ENCODE measurements around the gene KRTAP12-4. TPM values are rescaled to one million over a fixed set of nuclear protein-coding genes. Genes with fewer than 3 reads are reported as not detected.
"Not testable (repeated sequence)": the region's sequence is repeated elsewhere in the genome, so short reads cannot be mapped to it uniquely, and the experiment has no call there.

Gene KRTAP12-4
- total RNA-seq, 6 experiments from 2014 or later = not detected

DNA sequence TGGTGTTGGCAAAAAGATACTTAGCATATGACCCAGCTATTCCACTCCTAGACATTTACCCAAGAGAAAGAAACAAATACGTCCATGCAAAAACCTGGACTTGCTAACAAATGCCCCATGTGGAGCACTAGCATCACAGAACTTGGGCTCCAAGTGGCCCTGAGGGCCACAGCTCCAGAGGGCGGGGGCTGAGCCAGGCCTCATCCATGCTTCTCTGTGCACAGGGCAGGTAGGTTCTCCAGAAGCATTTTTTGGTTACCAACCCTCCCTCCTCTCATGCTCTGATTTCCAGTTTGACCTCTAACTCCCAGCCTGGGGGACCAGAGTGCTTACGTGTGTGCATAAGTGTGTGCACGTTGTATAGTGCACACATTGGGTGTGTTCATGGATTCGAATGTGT lies 10.2 kb upstream of the KRTAP12-4 start:
- Mint-ChIP-seq H3K27ac (no peak overlapping the region), H3K36me3 (ENCODE audit: low read depth) (no peaks in the 10 kb centered on the region), H3K4me3 (no peak overlapping the region), H3K9me3 (peaks cover 17% of the 10 kb centered on the region; the same call in 1 of the 2 replicates), H3K4me1 (ENCODE audit: low read depth) (no peaks in the 10 kb centered on the region), H3K27me3 (ENCODE audit: insufficient read depth) (no peaks in the 10 kb centered on the region; the same call in 1 of the 2 replicates)
- TF ChIP-seq, protein P1, sequence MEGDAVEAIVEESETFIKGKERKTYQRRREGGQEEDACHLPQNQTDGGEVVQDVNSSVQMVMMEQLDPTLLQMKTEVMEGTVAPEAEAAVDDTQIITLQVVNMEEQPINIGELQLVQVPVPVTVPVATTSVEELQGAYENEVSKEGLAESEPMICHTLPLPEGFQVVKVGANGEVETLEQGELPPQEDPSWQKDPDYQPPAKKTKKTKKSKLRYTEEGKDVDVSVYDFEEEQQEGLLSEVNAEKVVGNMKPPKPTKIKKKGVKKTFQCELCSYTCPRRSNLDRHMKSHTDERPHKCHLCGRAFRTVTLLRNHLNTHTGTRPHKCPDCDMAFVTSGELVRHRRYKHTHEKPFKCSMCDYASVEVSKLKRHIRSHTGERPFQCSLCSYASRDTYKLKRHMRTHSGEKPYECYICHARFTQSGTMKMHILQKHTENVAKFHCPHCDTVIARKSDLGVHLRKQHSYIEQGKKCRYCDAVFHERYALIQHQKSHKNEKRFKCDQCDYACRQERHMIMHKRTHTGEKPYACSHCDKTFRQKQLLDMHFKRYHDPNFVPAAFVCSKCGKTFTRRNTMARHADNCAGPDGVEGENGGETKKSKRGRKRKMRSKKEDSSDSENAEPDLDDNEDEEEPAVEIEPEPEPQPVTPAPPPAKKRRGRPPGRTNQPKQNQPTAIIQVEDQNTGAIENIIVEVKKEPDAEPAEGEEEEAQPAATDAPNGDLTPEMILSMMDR (IDR thresholded peaks at IDR 0.05) = no peak
- no peak for DNase-seq

DNA sequence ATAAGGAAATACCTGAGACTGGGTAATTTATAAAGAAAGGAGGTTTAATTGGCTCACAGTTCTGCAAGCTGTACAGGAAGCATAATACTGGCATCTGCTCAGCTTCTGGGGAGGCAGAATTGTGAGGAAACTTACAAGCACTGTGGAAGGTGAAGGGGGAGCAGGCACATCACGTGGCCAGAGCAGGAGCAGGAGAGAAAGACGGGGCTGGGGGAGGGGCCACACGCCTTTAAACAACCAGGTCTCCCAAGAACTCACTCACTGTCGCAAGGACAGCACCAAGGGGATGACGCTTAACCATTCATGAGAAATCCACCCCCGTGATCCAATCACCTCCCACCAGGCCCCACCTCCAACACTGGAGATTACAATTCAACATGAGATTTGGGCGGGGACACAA lies 7.1 kb upstream of the KRTAP12-4 start:
- not testable (repeated sequence) for H3K4me3 Mint-ChIP-seq; H3K27ac Mint-ChIP-seq; H3K36me3 Mint-ChIP-seq (ENCODE audit: low read depth); H3K27me3 Mint-ChIP-seq (ENCODE audit: insufficient read depth); H3K4me1 Mint-ChIP-seq (ENCODE audit: low read depth); DNase-seq
- H3K9me3 Mint-ChIP-seq = peaks cover 24% of the 10 kb centered on the region; the same call in 1 of the 2 replicates

DNA sequence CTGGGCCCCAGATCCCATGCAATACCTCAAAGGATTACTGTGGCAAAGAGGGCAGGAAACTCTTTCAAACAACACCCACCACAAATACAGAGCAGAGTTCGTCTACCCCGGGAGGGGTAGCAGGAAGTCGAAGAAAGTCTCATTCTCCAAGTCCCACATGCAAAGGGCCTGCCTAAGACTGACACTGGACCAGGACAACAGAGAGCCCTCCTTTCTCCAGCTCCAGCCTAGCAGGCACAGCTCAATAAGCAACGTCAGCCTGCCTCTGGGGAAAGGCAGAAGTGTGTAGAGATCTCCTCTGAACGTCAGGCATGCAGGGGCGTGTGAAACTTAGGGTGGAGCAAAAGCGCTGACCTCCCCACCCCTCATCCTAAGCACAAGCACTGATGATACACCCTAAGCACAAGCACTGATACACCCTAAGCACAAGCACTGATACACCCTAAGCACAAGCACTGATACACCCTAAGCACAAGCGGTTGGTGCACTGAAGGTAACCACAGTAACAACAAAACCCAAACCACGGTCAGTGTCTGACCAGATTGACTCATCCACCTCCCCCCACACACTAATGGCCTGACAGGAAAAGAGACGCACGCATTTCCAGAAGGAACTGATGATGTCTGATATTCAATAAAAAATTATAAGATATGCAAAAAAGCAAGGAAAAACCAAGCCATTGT lies 4.6 kb upstream of the KRTAP12-4 start:
- H3K27me3 Mint-ChIP-seq (ENCODE audit: insufficient read depth) = peaks cover 15% of the 10 kb centered on the region
- no peak overlapping the region for H3K27ac Mint-ChIP-seq
- H3K4me1 Mint-ChIP-seq (ENCODE audit: low read depth) = no peaks in the 10 kb centered on the region
- no peak for DNase-seq
- H3K4me3 Mint-ChIP-seq = no peak overlapping the region
- TF ChIP-seq, protein P1 (IDR thresholded peaks at IDR 0.05) = no peak
- H3K9me3 Mint-ChIP-seq = peaks cover 24% of the 10 kb centered on the region; the same call in 1 of the 2 replicates
- no peaks in the 10 kb centered on the region for H3K36me3 Mint-ChIP-seq (ENCODE audit: low read depth)

DNA sequence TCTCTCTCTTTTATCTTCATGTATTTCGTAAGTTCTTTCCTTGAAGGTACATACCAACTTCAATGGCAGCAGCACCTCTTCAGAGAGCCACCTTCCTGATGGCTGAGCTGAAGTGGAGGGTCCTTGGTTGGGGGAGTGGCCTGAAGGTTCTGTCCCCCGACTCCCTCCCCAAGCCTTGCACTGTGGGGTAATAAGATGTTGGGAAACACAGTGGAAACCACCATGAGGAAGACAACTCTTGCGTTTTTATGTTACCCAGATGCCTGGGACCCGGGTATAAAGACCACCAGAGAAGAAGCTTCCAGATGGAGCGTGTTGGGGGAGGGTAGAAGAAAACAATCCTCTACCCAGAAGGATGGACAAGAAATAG lies 4.1 kb upstream of the KRTAP12-4 start:
- TF ChIP-seq, protein P1 (IDR thresholded peaks at IDR 0.05) = no peak
- H3K4me1 Mint-ChIP-seq (ENCODE audit: low read depth) = no peaks in the 10 kb centered on the region
- peaks cover 20% of the 10 kb centered on the region for H3K27me3 Mint-ChIP-seq (ENCODE audit: insufficient read depth)
- H3K36me3 Mint-ChIP-seq (ENCODE audit: low read depth) = no peaks in the 10 kb centered on the region
- H3K27ac Mint-ChIP-seq = no peak overlapping the region
- H3K9me3 Mint-ChIP-seq = peaks cover 27% of the 10 kb centered on the region; the same call in 1 of the 2 replicates
- no peak overlapping the region for H3K4me3 Mint-ChIP-seq
- no peak for DNase-seq

DNA sequence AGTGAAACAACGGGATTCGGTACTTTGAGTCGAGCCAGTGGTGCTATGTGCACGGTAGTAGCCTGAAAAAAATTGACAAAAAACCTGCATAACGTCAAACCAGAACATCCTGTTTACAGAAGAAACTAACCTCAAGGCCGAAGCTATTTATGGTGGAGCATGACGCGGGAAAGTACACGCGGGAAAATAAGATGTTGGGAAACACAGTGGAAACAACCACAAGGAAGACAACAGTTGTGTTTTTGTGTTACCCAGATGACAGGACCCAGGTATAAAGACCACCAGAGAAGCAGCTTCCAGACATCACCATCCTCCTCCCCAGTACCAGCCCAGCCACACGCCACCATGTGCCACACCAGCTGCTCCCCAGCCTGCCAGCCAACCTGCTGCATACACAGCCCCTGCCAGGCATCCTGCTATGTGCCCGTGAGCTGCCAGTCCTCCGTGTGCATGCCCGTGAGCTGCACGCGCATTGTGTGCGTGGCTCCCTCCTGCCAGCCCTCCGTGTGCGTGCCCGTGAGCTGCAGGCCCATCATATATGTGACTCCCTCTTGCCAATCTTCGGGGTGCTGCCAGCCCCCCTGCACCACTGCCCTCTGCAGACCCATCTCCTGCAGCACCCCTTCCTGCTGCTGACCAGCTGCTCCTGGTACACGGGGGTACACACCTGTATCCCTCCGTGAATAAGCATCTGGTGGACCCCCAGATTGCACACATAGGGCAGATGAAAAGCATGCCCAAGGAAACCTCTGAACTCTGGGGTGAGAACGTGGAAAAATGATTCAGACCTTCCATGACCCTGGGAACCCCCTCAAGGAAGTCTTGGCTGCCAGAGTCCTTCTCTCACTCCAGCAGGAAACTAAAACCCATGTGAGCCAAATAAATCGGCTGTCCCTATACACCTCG lies 3.4 kb upstream of the KRTAP12-4 start, which contains the start of gene KRTAP12-3:
KRTAP12-3 (plus strand) TSS at position 298 of the 906 bp plus-strand sequence; CDS start at position 346, 48 bp downstream.
- Mint-ChIP-seq H3K36me3 (ENCODE audit: low read depth) (no peaks in the 10 kb centered on the region), H3K27ac (no peak within 1 kb of the TSS), H3K4me1 (ENCODE audit: low read depth) (no peaks in the 10 kb centered on the region), H3K27me3 (ENCODE audit: insufficient read depth) (peaks cover 21% of the 10 kb centered on the region), H3K9me3 (peaks cover 31% of the 10 kb centered on the region; the same call in 1 of the 2 replicates), H3K4me3 (no peak within 1 kb of the TSS)
- TF ChIP-seq, protein P1 (IDR thresholded peaks at IDR 0.05) = no peak
- no peak for DNase-seq
